NCI-H1694 treated with DMSO at 0.1 percent for 48 hours (cell line): Measurements from ENCODE around the gene ANKK1.
A peak's percentile ranks its signal among the peaks of the same experiment; 100 is the strongest.

Experiments
- DNase-seq: peaks from one replicate; lab custom pipeline; 2025; lab: John Stamatoyannopoulos, UW

Gene ANKK1

DNA sequence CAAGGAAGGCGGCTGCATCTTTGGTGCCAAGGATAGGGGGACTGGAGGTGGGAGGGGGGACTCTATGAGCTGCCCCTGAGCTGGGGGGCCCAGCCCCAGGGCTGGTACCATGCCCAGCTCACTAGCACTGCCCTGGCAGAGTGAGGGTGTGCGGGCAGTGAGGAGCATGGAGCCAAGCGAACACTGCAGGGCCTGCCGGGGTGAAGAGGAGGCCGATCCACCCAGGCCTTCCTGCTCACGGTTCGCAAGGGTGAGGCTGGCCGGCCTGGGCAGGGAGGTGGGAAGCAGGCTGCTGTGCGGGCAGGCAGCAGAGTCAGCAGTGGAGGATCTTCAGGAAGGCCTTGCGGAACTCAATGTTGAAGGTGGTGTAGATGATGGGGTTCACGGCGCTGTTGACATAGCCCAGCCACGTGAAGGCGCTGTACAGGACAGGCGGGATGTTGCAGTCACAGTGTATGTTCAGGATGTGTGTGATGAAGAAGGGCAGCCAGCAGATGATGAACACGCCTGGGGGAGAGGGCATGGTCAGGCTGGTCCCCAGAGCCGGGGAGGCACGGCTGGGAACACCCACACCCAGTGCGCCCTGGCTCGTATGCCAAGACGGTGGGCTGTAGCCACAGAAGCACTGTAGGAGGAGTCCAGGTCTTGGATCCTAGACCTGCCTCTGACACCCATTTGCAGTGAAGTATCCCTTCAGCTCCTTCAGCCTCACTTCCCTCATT, 23.0 kb downstream of the ANKK1 start:
- DNase-seq, result no peak

DNA sequence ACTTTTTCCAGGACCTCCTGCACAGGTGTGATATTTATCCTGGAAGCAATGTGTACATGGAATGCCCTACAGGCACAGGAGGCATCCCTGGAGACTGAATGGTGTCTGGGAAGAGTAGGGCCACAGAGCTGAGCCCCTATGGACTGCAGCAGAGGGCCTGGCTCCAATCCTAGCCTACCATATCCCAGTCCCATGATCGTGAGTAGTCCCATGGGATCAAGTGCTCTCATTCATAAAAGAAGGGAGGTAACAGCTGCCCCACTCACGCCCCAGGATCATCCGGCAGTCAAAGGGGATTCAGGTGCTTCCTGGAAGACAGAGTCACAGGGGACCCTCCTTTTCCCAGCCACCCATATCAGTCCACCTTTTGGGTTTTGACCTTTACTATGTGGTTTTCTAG, 24.0 kb downstream of the ANKK1 start:
- DNase-seq, result no peak

DNA sequence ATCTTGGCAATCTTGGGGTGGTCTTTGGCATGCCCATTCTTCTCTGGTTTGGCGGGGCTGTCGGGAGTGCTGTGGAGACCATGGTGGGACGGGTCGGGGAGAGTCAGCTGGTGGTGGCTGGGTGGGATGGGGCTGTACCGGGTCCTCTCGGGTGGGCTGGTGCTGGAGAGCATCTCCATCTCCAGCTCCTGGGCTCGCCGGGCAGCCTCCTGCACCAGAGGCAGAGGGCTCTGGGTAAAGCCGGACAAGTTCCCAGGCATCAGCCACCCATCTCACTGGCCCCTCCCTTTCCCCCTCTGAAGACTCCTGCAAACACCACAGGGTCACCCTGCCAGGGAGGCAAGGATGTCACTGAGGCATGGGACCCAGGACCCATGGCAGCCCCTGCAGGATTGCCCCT, 25.1 kb downstream of the ANKK1 start:
- DNase-seq, result no peak

DNA sequence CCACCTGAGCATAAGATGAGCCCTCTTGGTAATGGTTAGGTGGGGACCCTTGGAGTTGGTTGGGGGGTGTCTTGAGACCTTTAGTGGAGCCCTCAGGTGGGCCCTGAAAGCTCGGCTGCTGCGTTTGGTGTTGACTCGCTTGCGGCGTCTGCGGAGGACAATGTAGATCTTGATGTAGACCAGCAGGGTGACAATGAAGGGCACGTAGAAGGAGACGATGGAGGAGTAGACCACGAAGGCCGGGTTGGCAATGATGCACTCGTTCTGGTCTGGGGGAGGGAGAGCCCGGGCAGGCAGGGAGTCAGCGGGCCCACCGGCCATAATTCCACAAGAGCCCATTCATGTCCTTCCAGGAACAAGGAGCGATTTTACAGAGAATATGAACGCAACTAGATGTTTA, 27.8 kb downstream of the ANKK1 start:
- no peak for DNase-seq

DNA sequence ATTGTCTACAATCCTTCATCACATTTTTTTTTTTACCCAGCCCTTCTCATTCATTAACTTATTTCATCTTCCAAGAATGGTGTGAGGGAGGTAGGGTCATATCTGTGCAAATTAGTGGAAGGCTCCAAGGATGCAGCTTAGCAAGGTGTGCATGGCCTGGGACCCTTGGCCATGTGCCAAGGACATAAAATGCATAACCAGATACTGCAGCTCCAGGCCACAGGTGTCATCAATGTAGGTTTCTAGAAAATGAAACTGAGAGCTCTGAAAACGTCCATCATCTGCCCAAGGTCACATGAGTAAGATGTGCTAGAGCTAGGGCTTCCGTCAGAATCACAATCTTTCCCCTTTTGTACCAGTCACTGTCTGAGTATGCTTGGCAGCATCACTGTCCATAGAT, 29.8 kb downstream of the ANKK1 start:
- DNase-seq, result no peak

DNA sequence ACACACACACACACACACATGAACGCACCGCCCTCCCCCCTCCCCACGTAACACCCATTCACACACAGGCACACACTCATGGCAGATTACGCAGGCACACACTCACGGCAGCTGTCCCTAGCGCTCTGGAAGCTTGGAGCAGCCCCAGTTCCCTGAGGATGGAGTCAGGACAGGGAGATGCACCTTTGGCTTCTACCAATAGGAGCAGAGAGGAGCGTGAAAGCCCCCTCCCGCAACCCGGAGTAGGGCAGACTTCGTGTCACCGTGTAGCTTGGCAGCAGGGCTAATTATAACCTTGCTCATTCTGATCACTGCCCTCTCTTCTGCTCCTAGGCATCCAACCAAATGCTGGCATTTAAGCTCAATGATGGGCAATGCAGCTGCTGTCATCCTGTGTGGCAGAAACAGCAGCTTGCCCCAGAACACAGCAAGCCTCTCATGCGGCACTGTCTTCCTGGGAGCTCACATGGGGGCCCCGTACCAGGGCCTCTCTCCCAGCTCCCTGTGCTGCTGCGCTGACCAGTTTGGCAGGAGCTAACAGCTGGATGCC, 31.9 kb downstream of the ANKK1 start:
- peak; percentile 69 for DNase-seq

DNA sequence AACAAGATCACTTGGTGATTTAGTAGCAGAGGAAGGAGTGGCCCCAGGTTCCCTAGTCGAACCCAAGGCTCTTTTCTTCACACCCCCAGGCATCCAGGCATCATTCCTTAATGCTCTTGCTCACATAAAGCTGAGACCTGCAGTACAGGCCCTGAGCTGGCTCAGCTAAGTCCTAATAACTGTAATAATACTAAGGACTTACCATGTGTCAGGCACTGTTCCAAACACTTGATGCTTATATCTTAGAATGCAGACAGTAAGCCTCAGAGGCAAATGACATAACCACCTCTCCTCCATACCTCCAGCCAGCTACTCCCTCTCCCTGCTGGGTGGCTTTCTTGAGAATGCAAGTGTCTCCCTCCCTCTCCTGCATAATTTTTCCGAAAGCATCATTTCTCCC, 33.2 kb downstream of the ANKK1 start:
- no peak for DNase-seq

DNA sequence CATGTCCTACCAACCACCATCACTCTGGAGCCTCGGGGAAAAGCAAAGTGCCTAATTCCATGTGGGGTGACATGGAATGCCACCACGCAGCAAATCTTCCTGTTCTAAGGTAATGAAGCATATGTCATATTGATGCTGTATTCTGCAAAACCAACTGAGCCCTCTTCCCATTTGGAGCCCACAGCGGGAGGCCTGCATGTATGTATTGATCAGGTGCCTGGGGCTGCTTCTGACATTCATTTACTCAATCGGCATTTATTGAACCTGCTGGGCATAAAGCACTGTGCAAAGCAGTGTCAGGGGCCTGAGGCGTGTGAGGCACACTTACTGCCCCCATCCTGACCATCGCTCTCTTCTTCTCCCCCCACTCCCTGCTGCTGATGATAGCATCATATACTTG, 39.1 kb downstream of the ANKK1 start:
- no peak for DNase-seq

DNA sequence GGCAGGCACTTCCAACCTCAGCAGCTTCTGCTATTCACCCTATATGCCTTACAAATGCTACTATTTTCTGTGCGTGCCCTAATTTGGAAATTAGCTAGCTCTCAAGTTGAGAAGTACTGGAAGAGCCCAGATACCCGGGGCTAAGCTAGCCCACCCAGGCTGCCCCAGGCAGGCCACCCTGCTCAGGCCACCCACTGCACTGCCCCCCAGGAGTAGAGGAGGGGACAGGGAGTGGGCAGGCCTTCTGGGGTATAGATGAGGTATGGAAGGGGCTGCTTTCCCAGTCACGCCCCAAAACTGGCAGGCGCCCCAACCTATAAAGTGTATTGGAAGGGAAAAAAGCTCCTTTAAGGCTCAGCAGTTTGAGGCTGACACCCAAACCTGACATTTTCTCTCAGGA, 44.2 kb downstream of the ANKK1 start:
- no peak for DNase-seq

DNA sequence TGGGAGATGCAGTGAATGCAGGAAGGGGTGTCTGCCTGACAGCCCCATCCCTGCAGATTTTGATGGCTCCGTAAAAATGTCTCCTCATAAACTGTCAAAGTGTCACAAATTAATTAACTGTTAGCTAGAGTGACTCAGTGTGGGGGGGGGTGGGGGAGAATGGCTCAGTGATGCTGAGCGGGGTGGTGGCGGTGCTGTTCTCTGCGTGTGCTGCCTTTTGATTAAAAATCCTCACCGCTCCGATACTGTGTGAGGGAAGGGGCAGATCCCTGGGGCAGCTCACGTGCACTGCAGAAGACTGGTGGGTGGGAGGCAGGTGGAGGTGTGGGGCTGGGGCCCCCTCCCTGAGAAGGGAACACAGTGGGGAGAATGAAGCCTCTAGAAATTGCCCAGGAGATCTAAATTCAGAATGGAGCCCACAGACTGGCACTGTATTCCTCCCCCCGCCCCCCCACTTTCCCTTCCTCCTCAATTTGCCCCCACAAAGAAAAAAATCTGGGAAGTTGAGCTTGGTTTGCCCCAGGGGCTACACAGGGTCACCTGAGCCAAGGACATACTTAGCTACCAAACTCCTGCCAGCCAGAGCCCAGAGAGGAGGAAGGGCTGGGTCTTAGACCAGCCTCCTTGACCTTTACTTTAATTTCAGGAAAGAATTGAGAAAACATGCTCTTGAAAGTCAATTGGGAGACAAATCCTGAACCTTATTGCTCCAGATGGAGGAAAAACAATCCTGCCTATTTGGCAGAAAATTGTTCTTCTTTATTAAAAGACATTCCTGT, 47.8 kb downstream of the ANKK1 start:
- DNase-seq, result no peak

DNA sequence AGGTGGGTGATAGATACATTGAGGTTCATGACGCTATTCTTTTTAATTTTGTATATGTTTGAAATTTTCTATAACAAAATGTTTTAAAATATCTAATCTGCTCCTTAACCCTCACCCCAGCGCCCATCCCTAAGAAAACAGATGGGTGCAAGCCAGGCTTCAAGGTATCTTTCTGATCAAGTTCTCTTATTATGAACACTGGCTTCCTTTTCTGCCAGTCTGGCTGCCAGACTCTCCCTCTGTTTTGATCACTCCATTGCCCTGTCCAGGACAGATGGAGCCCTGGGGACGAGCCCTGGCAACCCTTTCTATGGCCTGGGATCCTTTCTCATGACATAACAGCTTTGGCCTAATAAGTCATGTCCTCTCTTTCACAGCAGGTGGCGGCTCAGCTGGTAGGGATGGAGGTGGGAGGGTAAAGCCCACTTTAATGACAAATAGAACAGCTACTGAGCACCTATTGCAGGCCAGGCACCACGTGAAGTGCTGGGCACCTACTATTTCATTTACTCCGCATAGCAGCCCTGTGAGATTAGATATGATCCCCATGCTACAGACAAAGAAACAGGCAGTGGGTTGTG, 49.2 kb downstream of the ANKK1 start:
- no peak for DNase-seq

DNA sequence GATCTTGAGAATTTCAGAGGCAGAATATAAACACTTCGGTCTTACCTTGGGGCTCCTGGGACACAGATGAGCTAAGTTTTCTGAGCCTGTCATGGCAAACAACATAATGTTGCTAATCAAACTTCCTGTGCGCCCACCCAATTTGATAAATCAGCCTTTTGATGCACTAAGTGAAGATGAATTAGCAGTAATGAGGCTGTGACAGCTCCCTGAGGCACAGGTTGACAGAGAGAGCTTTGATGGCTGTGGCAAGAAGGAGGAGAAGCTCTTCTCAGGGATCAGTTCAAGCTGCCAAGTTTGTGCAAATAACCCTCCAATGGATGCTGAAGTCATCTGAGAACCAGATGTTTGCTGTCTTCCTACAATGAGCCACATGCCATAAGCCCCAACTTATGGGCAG, 53.2 kb downstream of the ANKK1 start:
- DNase-seq, result no peak

DNA sequence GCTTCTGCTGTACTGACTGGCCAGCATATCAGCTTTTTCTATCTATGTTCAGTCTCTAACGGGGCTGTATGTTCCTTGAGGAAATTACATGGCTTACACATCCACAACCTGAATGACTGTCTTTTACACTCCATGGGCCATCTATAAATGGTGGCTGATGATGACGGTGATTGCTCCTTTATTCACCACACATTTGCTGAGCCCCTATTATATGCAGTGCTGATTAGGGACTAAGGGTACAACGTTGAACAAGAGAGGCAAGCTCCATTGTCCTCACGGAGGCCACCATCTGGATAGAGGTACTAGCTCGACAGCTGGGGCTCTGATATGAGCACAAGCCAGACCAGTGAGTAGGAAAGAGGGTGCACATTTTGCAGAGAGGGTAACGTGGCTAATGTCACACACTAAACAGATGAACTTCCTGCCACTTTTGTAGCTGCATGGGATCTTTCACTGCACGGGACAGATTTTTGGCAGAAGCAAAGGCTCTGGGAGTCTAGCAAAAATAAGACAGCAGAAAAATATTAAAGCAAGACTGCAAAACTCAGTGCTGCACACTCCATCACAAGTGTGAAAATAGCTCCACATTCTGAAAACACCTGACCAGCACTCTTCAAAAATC, 57.0 kb downstream of the ANKK1 start:
- peak; percentile 43 for DNase-seq

DNA sequence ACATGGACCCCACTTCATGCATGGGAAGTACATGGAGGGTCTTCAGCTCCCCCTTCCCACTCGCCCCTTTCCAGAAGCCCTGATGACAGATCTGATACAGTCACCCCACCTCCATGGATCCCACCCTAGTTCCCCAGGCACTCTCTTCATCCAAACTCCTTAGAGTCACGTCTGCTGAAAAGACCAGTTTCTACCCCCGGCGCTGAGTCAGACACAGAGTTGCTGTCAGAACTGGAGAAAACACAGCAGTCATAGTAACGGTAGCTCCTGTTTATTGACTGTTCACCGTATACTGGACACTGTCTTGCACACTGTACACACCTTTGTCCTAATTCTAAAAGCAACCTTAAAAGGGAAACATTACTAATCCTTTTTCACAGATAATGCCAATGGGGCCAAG, 58.5 kb downstream of the ANKK1 start:
- no peak for DNase-seq

DNA sequence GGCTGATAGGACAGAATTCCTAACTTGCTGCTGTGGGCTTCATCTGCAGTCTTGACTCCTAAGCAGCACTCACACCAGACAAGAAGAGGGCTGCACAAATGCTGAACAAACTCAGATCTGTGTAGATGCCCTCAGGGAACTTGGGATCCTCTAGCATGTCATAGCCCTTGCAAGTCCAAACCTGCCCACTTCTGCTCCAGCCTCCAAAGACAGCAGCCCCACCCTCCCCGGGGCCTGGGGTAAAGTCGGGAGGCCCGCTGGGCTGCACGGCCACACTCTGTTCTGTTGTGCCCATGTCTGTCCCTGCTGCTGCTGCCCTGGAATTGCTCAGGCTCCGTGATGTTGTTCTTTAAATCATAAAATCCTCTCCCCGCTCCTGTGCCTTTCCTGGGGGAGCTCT, 59.4 kb downstream of the ANKK1 start:
- DNase-seq, result no peak

DNA sequence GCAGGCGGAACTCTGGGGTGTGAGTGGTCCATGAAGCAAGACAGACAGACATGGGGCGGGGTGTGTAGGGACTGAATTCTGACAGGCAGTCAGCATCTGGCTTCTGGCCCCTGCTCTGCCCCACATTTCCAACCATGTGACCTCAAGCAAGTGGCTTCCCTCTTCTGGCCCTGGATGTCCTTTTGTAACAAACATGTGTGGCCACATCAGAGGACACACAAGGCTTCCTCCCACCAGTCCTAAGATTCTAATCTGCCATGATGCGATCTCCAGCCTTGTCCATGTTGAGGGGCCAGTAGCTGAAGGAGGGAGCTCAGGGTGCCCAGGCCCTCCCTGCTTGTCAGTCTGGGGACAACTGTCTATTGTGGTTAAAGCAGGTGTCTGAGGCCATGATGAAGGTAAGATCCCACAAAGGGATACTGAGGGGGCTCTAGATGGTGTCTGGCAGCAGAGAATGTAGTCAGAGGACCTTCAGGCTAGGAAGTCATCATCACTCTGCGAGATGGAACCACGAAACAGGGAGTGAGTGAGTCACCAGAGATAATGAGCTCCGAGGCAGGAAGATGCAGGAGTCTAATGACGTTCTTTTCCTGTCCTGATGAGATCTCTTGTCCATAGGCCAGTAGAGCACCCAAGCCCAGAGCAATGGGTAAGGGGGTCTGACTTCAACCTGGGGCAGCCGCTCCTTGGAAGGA, 60.2 kb downstream of the ANKK1 start:
- no peak for DNase-seq

DNA sequence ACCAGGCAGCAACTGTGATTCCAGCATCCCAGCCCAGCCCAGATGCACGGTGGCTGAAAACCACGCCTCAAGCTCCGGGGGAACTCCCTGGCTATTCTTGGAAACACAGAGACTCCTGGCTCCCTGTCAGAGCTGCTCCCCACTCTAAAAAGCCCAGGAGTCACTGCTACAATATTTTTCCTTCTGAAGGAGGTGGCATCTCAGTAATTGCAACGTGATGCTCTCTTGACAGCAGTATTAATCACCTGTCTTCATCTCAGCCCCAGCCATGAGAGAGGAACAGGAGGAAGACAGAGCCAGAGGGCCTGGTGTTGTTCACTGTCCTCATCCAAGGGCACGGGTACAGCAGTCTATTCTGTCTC, 60.7 kb downstream of the ANKK1 start:
- DNase-seq, result no peak

DNA sequence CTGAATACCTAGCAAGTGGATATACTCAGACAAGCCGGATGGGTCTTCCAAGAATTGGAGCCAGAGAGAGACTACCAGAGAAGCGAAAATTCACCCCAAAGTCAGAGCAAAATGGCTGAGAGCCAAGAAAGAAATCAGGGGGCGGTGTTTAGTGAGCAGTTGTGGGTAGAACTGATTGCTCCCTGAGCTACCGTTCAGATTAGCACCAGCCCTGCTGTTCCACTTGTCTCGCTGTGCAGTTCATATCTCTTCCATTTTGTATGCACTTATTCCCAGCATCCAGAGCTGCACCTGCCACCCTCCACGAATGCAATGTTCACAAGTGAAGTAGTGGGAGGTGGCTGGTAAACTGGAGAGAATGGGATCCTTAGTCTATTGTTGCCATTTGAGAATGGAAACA, 62.2 kb downstream of the ANKK1 start:
- no peak for DNase-seq
